ENCODE measurements around the gene GJC2. TPM values are rescaled to one million over a fixed set of nuclear protein-coding genes. Genes with fewer than 3 reads are reported as not detected.

GJC2 gene
- total and polyA plus RNA-seq, 4 donors = 0.10 to 0.79 (median 0.25) TPM; not detected in 1

GRCh38 chr1:228144193-228144992 lies 5.3 kb upstream of the GJC2 start:
- TF ChIP-seq HNF4G (IDR thresholded peaks at IDR 0.05) (no peak), FOXA1 (IDR thresholded peaks at IDR 0.05) (no peak), JUND (IDR thresholded peaks at IDR 0.05) (no peak), SP1 (IDR thresholded peaks at IDR 0.05) (no peak), RAD21 (IDR thresholded peaks at IDR 0.05) (no peak)
- H3K9ac ChIP-seq (ENCODE audit: low read depth in 1 of 2, low read length in 2 of 2) = no peak overlapping the region

GRCh38 chr1:228144993-228145343 lies 4.8 kb upstream of the GJC2 start:
- peaks cover 17 to 28% (median 23%) of the 10 kb centered on the region in 4 donors for H3K4me1 ChIP-seq (ENCODE audit: control insufficient read depth in 4 of 4, insufficient read depth in 4 of 4, low read length in 3 of 4)
- H3K9ac ChIP-seq (ENCODE audit: low read depth in 1 of 2, low read length in 2 of 2) = no peak overlapping the region
- peaks cover 0 to 24% (median 10%) of the 10 kb centered on the region in 4 donors for H3K36me3 ChIP-seq (ENCODE audit: control insufficient read depth in 4 of 4, insufficient read depth in 3 of 4, low read depth in 1 of 4, low read length in 3 of 4)
- 94% methylated on average over 8 of the region's 8 CpGs for WGBS
- no peak overlapping the region for H3K4me3 ChIP-seq (ENCODE audit: low read depth in 1 of 3, low read length in 3 of 3)
- H3K27ac ChIP-seq (ENCODE audit: low read depth in 1 of 2, low read length in 2 of 2) = no peak overlapping the region
- H3K9me3 ChIP-seq (ENCODE audit: control insufficient read depth in 4 of 4, low read length in 3 of 4) = no peaks in the 10 kb centered on the region
- no peak for TF ChIP-seq TAF1 (conservative IDR thresholded peaks at IDR 0.05)
- TF ChIP-seq GABPA (IDR thresholded peaks at IDR 0.05 in 1 of 2, conservative IDR thresholded peaks at IDR 0.05 in 1 of 2) = no peak
- TF ChIP-seq RXRA (IDR thresholded peaks at IDR 0.05) = no peak
- TF ChIP-seq SP1 (IDR thresholded peaks at IDR 0.05) = no peak
- TF ChIP-seq REST (IDR thresholded peaks at IDR 0.05) = no peak
- no peak for TF ChIP-seq FOXA1 (IDR thresholded peaks at IDR 0.05)
- no peak for TF ChIP-seq ZBTB33 (IDR thresholded peaks at IDR 0.05)
- TF ChIP-seq CTCF (IDR thresholded peaks at IDR 0.05; ENCODE audit: low read depth, low read length, missing input control) = no peak
- TF ChIP-seq HNF4A (conservative IDR thresholded peaks at IDR 0.05) = no peak
- no peak for TF ChIP-seq NR2F2 (IDR thresholded peaks at IDR 0.05)
- no peak for TF ChIP-seq JUND (IDR thresholded peaks at IDR 0.05)
- no peak for TF ChIP-seq YY1 (IDR thresholded peaks at IDR 0.05)
- no peak for TF ChIP-seq ATF3 (IDR thresholded peaks at IDR 0.05)
- TF ChIP-seq RAD21 (IDR thresholded peaks at IDR 0.05) = no peak
- no peak for TF ChIP-seq EGR1 (IDR thresholded peaks at IDR 0.05; ENCODE audit: low read depth in 2 of 2)
- TF ChIP-seq HNF4G (IDR thresholded peaks at IDR 0.05) = no peak
- TF ChIP-seq FOXA2 (IDR thresholded peaks at IDR 0.05) = no peak
- no peak for TF ChIP-seq MAX (IDR thresholded peaks at IDR 0.05)
- H3K27me3 ChIP-seq (ENCODE audit: control insufficient read depth in 4 of 4, insufficient read depth in 4 of 4, low read length in 3 of 4) = no peaks in the 10 kb centered on the region
- DNase-seq (ENCODE audit: low spot score) = no peak

More at GRCh38 chr1:228144193-228144992, 5.3 kb upstream of the GJC2 start:
- Histone ChIP-seq H3K4me1 (ENCODE audit: control insufficient read depth in 4 of 4, insufficient read depth in 4 of 4, low read length in 3 of 4) (peaks cover 17 to 29% (median 23%) of the 10 kb centered on the region in 4 donors), H3K4me3 (ENCODE audit: low read depth in 1 of 3, low read length in 3 of 3) (no peak overlapping the region), H3K36me3 (ENCODE audit: control insufficient read depth in 4 of 4, insufficient read depth in 3 of 4, low read depth in 1 of 4, low read length in 3 of 4) (peaks cover 0 to 24% (median 10%) of the 10 kb centered on the region in 4 donors), H3K9me3 (ENCODE audit: control insufficient read depth in 4 of 4, low read length in 3 of 4) (no peaks in the 10 kb centered on the region), H3K27ac (ENCODE audit: low read depth in 1 of 2, low read length in 2 of 2) (no peak overlapping the region), H3K27me3 (ENCODE audit: control insufficient read depth in 4 of 4, insufficient read depth in 4 of 4, low read length in 3 of 4) (no peaks in the 10 kb centered on the region)
- WGBS = 91% methylated on average over 16 of the region's 16 CpGs
- DNase-seq (ENCODE audit: low spot score) = peak; percentile 40
